Measurements from ENCODE around the gene ELFN1.

- TF ChIP-seq YY1 (IDR thresholded peaks at IDR 0.05) = no peak
- TF ChIP-seq FOXA1 (IDR thresholded peaks at IDR 0.05) = no peak
- TF ChIP-seq, protein P1, sequence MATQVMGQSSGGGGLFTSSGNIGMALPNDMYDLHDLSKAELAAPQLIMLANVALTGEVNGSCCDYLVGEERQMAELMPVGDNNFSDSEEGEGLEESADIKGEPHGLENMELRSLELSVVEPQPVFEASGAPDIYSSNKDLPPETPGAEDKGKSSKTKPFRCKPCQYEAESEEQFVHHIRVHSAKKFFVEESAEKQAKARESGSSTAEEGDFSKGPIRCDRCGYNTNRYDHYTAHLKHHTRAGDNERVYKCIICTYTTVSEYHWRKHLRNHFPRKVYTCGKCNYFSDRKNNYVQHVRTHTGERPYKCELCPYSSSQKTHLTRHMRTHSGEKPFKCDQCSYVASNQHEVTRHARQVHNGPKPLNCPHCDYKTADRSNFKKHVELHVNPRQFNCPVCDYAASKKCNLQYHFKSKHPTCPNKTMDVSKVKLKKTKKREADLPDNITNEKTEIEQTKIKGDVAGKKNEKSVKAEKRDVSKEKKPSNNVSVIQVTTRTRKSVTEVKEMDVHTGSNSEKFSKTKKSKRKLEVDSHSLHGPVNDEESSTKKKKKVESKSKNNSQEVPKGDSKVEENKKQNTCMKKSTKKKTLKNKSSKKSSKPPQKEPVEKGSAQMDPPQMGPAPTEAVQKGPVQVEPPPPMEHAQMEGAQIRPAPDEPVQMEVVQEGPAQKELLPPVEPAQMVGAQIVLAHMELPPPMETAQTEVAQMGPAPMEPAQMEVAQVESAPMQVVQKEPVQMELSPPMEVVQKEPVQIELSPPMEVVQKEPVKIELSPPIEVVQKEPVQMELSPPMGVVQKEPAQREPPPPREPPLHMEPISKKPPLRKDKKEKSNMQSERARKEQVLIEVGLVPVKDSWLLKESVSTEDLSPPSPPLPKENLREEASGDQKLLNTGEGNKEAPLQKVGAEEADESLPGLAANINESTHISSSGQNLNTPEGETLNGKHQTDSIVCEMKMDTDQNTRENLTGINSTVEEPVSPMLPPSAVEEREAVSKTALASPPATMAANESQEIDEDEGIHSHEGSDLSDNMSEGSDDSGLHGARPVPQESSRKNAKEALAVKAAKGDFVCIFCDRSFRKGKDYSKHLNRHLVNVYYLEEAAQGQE (IDR thresholded peaks at IDR 0.05) = no peak
- TF ChIP-seq CTCF (IDR thresholded peaks at IDR 0.05; ENCODE audit: low read depth, low read length, missing input control) = no peak
- TF ChIP-seq, protein P2, sequence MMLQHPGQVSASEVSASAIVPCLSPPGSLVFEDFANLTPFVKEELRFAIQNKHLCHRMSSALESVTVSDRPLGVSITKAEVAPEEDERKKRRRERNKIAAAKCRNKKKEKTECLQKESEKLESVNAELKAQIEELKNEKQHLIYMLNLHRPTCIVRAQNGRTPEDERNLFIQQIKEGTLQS (IDR thresholded peaks at IDR 0.05) = no peak
- no peak for TF ChIP-seq HNF4A (conservative IDR thresholded peaks at IDR 0.05)
- no peak for TF ChIP-seq RAD21 (IDR thresholded peaks at IDR 0.05)
Observed at GRCh38 chr7:1654738-1655475, 15.2 kb upstream of the ELFN1 start.
